DOHH2 (cell line): Measurements from ENCODE around the gene XYLT2.

Experiments used
- CTCF ChIP-seq: fragments of 200-600 bp; sonication (generic); IDR thresholded peaks from one replicate; pipeline ENCODE4 v1.5.1; 2014; ENCODE audit warnings: antibody characterized with exemption, mild to moderate bottlenecking, low read depth, low read length; ENCODE audit not compliant: poor library complexity, severe bottlenecking
- EZH2phosphoT487 ChIP-seq: fragments of 200-600 bp; sonication (generic); IDR thresholded peaks from 2 replicates; pipeline ENCODE4 v1.6.1; 2017; ENCODE audit warnings: borderline replicate concordance, mild to moderate bottlenecking, antibody characterized with exemption, low read length, moderate library complexity, mixed read lengths

DNA sequence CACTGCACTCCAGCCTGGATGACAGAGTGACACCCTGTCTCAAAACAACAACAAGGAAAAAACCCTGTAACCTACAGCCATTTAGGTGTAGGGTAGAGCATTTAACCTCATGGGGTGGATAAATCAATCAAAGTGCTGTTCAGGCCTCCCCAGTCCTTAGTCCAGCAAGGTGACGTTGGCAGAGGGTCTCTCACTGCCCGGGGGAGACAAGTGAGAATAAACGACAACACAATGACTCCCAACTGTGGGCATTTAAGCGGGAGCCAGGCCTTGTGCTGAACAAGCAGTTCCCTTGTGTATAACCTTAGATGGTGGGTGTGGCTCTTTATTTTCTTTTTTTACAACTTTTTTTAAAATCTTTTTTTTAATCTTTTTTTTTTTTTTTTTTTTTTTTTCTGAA lies 42.3 kb upstream of the XYLT2 start:
- TF ChIP-seq CTCF (no peak), EZH2phosphoT487 (no peak)
